Erythroblast (primary cell): ENCODE data around the gene IGF1.

Experiments
- GATA1 ChIP-seq: IDR thresholded peaks from 2 replicates; pipeline ENCODE4 v1.6.1; 2011; ENCODE audit warnings: low read depth, mild to moderate bottlenecking, control low read depth, low read length, moderate library complexity
- POLR2A ChIP-seq: IDR thresholded peaks from 2 replicates; pipeline ENCODE4 v1.6.1; 2011; ENCODE audit warnings: mild to moderate bottlenecking, low read length

- no peak for TF ChIP-seq POLR2A
- TF ChIP-seq GATA1: no peak
Measured at GRCh38 chr12:102526656-102527055, 46.3 kb upstream of the IGF1 start.
